Uterus (tissue), 4 donors: ENCODE data around the gene DDX19B. TPM values are rescaled to one million over a fixed set of nuclear protein-coding genes. Genes with fewer than 3 reads are reported as not detected.
"Not testable (repeated sequence)": the region's sequence is repeated elsewhere in the genome, so short reads cannot be mapped to it uniquely, and the experiment has no call there.

Experiments
- DNase-seq, 2 donors: peaks; one replicate each; pipeline ENCODE4 v3.0.0-alpha.2; 2019 to 2020
- H3K27ac ChIP-seq, 2 donors: fragments of 200-600 bp; sonication (generic); 1 replicate in 1 of 2; 2 replicates in 1 of 2; pipeline ENCODE4 v1.5.1; 2016 to 2018
- H3K27me3 ChIP-seq, 2 donors: fragments of 200-600 bp; sonication (generic); one replicate each; pipeline ENCODE4 v1.5.1; 2018 to 2019; ENCODE audit warnings: control low read depth in 1 of 2
- H3K36me3 ChIP-seq, 2 donors: fragments of 200-600 bp; sonication (generic); one replicate each; pipeline ENCODE4 v1.5.1; 2019; ENCODE audit warnings: control low read depth in 1 of 2
- H3K4me1 ChIP-seq, 2 donors: fragments of 200-600 bp; sonication (generic); one replicate each; pipeline ENCODE4 v1.5.1; 2018 to 2019; ENCODE audit warnings: control low read depth in 1 of 2
- H3K4me3 ChIP-seq, 2 donors: fragments of 200-600 bp; sonication (generic); 1 replicate in 1 of 2; 2 replicates in 1 of 2; pipeline ENCODE4 v1.5.1; 2018 to 2019; ENCODE audit warnings: mild to moderate bottlenecking in 1 of 2
- H3K9me3 ChIP-seq, 2 donors: fragments of 200-600 bp; sonication (generic); one replicate each; pipeline ENCODE4 v1.5.1; 2019; ENCODE audit warnings: control low read depth in 1 of 2
- POLR2A ChIP-seq, 2 donors: fragments of 450-650 bp; IDR thresholded peaks; one replicate each; pipeline ENCODE4 v1.6.1; 2016; ENCODE audit warnings: antibody characterized with exemption in 2 of 2, mild to moderate bottlenecking in 1 of 2, moderate library complexity in 1 of 2
- intact Hi-C: fragments of 100-400 bp; cut with DNase I; formaldehyde crosslinking; loops from one replicate; pipeline ENCODE4 v1.15.1; 2023; ENCODE audit warnings: low total_unique reads
- total RNA-seq, 4 donors: library from RNA; depleted of rRNA in 3 of 4; stranded (reverse); fragments of >200 nt in 3 of 4; gene quantifications; one replicate each; pipeline versions ENCODE4 v1.1.0 to v1.2.4, GENCODE V29; 2014 to 2023
- TF ChIP-seq, protein P1 (sequence below), 4 experiments: fragments of 200-600 bp in 2 of 4; fragments of 450-650 bp in 2 of 4; sonication (generic) in 2 of 4; IDR thresholded peaks; one replicate each; pipeline ENCODE4 v1.5.1; 2016 to 2019; ENCODE audit warnings: antibody characterized with exemption in 4 of 4, mild to moderate bottlenecking in 2 of 4, moderate library complexity in 1 of 4
- donor health status: DM: yes; HTN: yes; CAD: no.

DDX19B gene
- total RNA-seq, 4 donors from 2014 or later = 10.6 to 77.6 (median 25.4) TPM

DNA sequence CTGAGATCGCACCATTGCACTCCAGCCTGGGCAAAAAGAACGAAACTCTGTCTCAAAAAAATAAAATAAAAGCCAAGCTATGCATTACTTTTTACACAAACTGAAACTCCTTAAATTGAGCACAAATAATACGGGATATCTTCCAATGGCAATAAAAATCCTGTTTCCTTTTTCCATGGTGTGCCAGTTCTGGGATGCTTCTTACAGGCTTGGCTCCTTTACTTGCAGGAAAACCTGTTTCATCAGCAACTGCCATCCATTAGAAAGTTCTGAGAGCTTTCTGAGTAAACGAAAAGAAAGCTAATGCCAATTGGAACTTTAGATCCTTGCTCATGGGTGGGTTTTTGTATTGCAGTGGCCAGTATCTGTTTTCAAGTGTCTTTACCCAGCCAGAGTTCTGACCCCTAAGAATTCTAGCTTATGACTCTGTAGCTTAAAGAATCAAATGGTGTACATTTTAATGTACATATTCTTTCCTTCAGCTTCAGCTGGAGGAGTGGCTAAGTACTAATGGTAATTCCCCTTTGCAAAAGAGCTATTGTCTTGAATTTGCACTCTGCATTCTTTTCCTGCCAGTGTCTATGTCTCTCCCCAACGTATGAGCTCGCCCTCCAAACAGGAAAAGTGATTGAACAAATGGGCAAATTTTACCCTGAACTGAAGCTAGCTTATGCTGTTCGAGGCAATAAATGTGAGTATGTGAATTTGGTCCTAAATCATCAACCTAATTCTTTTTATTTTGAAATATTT, 26.2 kb downstream of the DDX19B start:
- TF ChIP-seq POLR2A (IDR thresholded peaks at IDR 0.05) = no peak
- TF ChIP-seq, protein P1, sequence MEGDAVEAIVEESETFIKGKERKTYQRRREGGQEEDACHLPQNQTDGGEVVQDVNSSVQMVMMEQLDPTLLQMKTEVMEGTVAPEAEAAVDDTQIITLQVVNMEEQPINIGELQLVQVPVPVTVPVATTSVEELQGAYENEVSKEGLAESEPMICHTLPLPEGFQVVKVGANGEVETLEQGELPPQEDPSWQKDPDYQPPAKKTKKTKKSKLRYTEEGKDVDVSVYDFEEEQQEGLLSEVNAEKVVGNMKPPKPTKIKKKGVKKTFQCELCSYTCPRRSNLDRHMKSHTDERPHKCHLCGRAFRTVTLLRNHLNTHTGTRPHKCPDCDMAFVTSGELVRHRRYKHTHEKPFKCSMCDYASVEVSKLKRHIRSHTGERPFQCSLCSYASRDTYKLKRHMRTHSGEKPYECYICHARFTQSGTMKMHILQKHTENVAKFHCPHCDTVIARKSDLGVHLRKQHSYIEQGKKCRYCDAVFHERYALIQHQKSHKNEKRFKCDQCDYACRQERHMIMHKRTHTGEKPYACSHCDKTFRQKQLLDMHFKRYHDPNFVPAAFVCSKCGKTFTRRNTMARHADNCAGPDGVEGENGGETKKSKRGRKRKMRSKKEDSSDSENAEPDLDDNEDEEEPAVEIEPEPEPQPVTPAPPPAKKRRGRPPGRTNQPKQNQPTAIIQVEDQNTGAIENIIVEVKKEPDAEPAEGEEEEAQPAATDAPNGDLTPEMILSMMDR (IDR thresholded peaks at IDR 0.05) = no peak
- Histone ChIP-seq H3K36me3 (no peaks in the 10 kb centered on the region), H3K27me3 (no peaks in the 10 kb centered on the region), H3K27ac (no peak overlapping the region), H3K9me3 (no peaks in the 10 kb centered on the region), H3K4me3 (no peak overlapping the region), H3K4me1 (no peaks in the 10 kb centered on the region)
- intact Hi-C loops = no loop called here
- no peak for DNase-seq

DNA sequence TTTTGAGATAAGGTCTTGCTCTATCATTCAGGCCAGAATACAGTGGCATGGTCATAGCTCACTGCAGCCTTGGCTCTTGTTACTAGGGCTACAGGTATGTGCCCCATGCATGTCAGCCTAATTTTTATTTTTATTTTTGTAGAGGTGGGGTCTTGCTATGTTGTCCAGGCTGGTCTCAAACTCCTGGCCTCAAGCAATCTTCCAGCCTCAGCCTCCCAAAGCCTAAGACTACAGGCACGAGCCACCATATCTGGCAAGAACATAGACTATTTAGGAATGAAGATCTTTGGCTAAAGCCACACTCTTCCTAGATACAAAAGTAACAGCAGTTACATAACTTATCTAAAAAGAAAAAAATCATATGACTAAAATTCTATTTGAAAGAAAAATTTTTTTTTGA, 32.1 kb downstream of the DDX19B start:
- Histone ChIP-seq H3K27ac (no peak overlapping the region), H3K4me1 (no peaks in the 10 kb centered on the region), H3K36me3 (no peaks in the 10 kb centered on the region), H3K27me3 (no peaks in the 10 kb centered on the region), H3K9me3 (no peaks in the 10 kb centered on the region), H3K4me3 (no peak overlapping the region)
- TF ChIP-seq, protein P1 (IDR thresholded peaks at IDR 0.05) = no peak
- TF ChIP-seq POLR2A (IDR thresholded peaks at IDR 0.05) = no peak
- no peak for DNase-seq
- intact Hi-C loops = no loop called here

DNA sequence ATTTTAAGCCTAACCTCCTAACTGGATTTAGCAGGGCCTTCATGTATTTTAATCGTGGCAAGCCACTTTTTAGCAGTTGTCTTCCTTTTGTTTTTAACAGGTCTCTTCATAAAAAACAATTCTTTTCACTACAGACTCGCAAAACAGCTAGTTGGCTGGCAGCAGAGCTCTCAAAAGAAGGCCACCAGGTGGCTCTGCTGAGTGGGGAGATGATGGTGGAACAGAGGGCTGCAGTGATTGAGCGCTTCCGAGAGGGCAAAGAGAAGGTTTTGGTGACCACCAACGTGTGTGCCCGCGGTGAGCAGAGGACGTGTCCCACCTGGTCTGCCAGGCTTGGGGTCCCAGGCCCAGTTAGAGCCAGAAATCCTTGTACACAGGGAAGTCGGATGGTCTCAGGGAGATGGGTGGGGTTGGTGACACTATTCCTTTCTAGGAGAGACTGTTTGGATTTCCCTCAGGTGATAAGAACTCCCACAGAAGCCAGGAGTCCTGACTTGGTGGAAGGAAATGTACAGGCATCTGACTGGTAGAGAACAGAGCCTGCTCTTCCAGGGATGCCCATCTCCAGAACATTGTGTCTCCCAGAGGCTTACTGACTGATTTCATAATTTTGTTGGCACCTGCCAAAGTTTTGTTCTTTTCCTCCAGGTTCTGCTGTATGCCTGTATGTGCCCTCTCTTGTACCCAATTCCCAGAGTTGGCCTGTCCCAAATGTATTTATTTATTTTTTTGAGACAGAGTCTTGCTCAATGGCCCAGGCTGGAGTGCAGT, 32.8 kb downstream of the DDX19B start:
- no peaks in the 10 kb centered on the region for H3K27me3 ChIP-seq
- TF ChIP-seq, protein P1 (IDR thresholded peaks at IDR 0.05) = peak; percentile 13 to 41 (median 32)
- no peak for TF ChIP-seq POLR2A (IDR thresholded peaks at IDR 0.05)
- DNase-seq = peak in 1 of 2 donors; percentile 31
- intact Hi-C loops = no loop called here
- H3K4me3 ChIP-seq = no peak overlapping the region
- no peak overlapping the region for H3K27ac ChIP-seq
- H3K36me3 ChIP-seq = no peaks in the 10 kb centered on the region
- no peaks in the 10 kb centered on the region for H3K4me1 ChIP-seq
- no peaks in the 10 kb centered on the region for H3K9me3 ChIP-seq

DNA sequence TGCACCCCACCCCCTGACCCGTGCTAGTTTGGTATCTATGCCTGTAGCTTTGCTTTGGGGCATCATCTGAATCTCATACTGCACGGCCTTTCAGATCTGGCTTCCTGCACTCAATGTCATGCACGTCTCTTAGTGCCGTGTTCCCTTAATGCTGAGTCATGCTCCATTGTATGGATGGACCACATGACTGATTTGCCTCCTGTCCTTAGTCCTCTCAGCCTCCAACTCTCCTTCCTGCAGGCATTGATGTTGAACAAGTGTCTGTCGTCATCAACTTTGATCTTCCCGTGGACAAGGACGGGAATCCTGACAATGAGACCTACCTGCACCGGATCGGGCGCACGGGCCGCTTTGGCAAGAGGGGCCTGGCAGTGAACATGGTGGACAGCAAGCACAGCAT, 33.7 kb downstream of the DDX19B start:
- H3K4me3 ChIP-seq, H3K9me3 ChIP-seq, H3K27ac ChIP-seq, H3K4me1 ChIP-seq, H3K27me3 ChIP-seq, intact Hi-C loops, DNase-seq, H3K36me3 ChIP-seq: not testable (repeated sequence)

DNA sequence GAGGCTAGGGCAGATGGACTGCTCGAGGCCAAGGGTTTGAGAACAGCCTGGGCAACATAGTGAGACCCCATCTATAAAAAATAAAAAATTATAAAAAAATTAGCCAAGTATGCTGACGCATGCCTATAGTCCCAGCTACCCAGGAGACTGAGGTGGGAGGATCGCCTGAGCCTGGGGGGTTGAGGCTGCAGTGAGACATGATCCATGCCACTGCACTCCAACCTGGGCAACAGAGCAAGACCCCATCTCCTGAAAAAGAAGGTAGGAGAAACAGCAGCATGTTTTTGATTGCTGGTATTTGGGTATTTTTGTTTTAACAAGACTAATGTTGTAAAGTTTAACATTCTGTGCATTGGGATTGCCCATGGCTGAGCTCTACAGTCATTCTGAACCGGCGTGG, 38.8 kb downstream of the DDX19B start:
- TF ChIP-seq POLR2A (IDR thresholded peaks at IDR 0.05) = no peak
- TF ChIP-seq, protein P1 (IDR thresholded peaks at IDR 0.05) = no peak
- Histone ChIP-seq H3K36me3 (no peaks in the 10 kb centered on the region), H3K27me3 (no peaks in the 10 kb centered on the region), H3K27ac (no peak overlapping the region), H3K9me3 (no peaks in the 10 kb centered on the region), H3K4me3 (no peak overlapping the region), H3K4me1 (no peaks in the 10 kb centered on the region)
- intact Hi-C loops = no loop called here
- no peak for DNase-seq
